Mucosa of descending colon (tissue), 3 donors: ENCODE measurements around the gene P4HA1. TPM values are rescaled to one million over a fixed set of nuclear protein-coding genes. Genes with fewer than 3 reads are reported as not detected.

ENCODE experiments used
- ATAC-seq: fragments of 200-7000 bp; cut with Tn5 transposase; one replicate; pipeline ENCODE4 v1.9.1; 2020; ENCODE audit warnings: mild to moderate bottlenecking, moderate library complexity
- DNase-seq, 3 donors: peaks; one replicate each; pipeline ENCODE4 v3.0.0-alpha.2; 2020
- H3K36me3 ChIP-seq: fragments of 200-600 bp; one replicate; pipeline ENCODE4 v1.8.0; 2021; ENCODE audit warnings: low read depth, mild to moderate bottlenecking
- H3K4me1 ChIP-seq: fragments of 200-600 bp; one replicate; pipeline ENCODE4 v1.8.0; 2021; ENCODE audit warnings: low read depth, mild to moderate bottlenecking
- H3K4me3 ChIP-seq: fragments of 200-600 bp; one replicate; pipeline ENCODE4 v1.8.0; 2021; ENCODE audit warnings: mild to moderate bottlenecking
- H3K9me3 ChIP-seq: fragments of 200-600 bp; one replicate; pipeline ENCODE4 v1.8.0; 2021; ENCODE audit warnings: mild to moderate bottlenecking
- CTCF ChIP-seq: fragments of 200-600 bp; IDR thresholded peaks from one replicate; pipeline ENCODE4 v1.8.0; 2022; ENCODE audit warnings: antibody characterized with exemption, mild to moderate bottlenecking
- intact Hi-C, 2 donors: fragments of 100-400 bp; cut with DNase I in 1 of 2; cut with micrococcal nuclease in 1 of 2; formaldehyde crosslinking; loops; one replicate each; pipeline versions ENCODE4 v1.11.0 to v1.11.1; 2022; cut with DNase I, micrococcal nuclease
- total RNA-seq, 3 donors: library from RNA; stranded (reverse); fragmentation: NEBNext Ultra II Directional in 2 of 3; extraction: Animal tissue kit (Norgen Biotek cat#: 25700) in 2 of 3; gene quantifications; one replicate each; pipeline versions ENCODE4 v1.2.1 to v1.2.4, GENCODE V29; 2021 to 2023
- donor health status: DM: no; HTN: no; CAD: no; lungs with moderate emphysema.
- donor health status: DM: no; HTN: no; CAD: no.
- donor health status: DM: no; HTN: yes; CAD: no.

The P4HA1 gene
- total RNA-seq, 3 donors from 2014 or later: 21.0 to 26.1 (median 26.0) TPM

DNA sequence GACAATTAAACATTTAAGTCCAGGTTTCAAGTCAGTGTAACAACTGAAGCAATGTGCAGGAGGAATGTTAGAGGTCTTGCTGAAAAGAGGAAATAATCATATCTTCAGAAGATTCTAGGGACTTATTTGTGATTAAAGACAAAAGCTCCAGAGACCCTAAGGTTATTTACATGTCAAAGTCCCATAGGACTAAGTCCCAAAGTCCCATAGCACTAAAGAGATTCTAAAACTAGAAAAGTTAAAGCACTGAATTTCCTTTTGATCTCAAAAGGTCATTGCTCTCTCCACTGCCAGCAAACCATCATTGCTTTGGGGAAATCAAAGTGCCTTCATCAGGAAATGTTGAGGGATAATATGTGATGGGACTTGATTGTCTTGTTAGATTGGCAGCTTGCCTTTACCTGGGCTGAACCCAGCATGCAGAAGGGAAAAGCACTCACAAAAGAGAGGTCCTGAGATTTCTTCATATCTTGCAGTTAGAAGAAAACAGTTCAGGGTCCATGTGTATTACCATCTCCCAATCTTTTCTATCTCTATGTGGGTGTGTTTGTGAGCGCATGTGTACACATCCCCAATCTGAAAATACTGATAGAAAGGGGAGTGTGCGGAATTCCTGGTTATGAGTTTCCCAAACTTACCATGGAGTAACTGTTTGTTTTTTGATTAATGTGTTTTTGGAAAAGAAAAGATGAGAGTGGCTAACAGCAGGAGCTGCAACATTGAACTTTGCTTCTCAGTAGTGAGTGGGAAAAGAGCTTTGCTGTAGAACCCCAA lies 35.4 kb upstream of the P4HA1 start:
- TF ChIP-seq CTCF: no peak
- H3K36me3 ChIP-seq: no peaks in the 10 kb centered on the region
- intact Hi-C loops: no loop called here

DNA sequence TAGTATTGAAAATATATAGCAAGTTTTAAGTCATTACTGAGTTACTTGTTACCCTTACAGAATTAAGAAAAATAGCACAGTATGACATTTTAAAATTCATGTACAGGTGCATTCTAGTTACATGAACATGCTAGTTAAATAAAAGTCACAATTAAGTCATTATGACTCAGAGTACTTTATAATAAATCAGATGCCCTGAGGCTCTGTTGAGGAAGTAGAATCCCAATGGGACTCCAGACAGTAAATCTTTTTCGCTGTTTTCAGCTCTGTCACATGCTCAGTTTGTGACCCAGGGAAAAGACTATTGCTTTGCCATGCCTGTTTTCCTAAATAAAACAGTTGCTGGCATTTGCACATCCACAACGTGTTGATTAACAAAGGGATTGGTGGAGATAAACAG lies 34.6 kb upstream of the P4HA1 start:
- TF ChIP-seq CTCF: no peak
- Histone ChIP-seq H3K4me1 (no peaks in the 10 kb centered on the region), H3K36me3 (no peaks in the 10 kb centered on the region), H3K9me3 (no peaks in the 10 kb centered on the region), H3K4me3 (no peak overlapping the region)
- ATAC-seq: no peak
- DNase-seq: no peak
- intact Hi-C loops: no loop called here

More for the DNA sequence above, 35.4 kb upstream of the P4HA1 start:
- ATAC-seq: no peak
- DNase-seq: no peak
- H3K9me3 ChIP-seq: no peaks in the 10 kb centered on the region
- H3K4me3 ChIP-seq: no peak overlapping the region
- no peaks in the 10 kb centered on the region for H3K4me1 ChIP-seq

DNA sequence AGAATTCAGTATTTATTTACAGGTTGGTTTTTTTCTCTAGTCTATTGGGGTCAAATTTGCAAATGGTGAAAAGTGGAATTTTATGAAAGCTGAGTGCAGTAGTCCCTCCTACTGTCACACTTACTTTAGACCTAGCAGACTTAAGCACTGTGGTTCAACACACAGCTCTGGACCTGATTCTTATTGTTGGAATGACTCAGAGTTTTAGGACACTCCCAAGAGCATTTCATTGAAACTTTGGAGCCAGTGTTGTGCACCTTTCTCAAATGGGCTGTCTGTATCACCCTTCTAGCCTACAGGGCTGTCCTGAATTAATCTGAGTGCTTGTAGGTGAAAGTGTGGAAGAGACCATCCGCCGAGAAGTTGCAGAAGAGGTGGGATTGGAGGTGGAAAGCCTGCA lies 29.7 kb upstream of the P4HA1 start:
- DNase-seq: no peak
- Histone ChIP-seq H3K9me3 (no peaks in the 10 kb centered on the region), H3K4me3 (no peak overlapping the region), H3K36me3 (no peaks in the 10 kb centered on the region), H3K4me1 (no peaks in the 10 kb centered on the region)
- no peak for TF ChIP-seq CTCF
- intact Hi-C loops: no loop called here
- no peak for ATAC-seq

- ATAC-seq: no peak
- TF ChIP-seq CTCF: no peak
- H3K4me1 ChIP-seq: no peaks in the 10 kb centered on the region
- no peaks in the 10 kb centered on the region for H3K36me3 ChIP-seq
- H3K4me3 ChIP-seq: no peak overlapping the region
- H3K9me3 ChIP-seq: no peaks in the 10 kb centered on the region
- no peak for DNase-seq
- intact Hi-C loops: no loop called here
These were observed 23.3 kb upstream of the P4HA1 start for GRCh38 chr10:73119952-73120351.

DNA sequence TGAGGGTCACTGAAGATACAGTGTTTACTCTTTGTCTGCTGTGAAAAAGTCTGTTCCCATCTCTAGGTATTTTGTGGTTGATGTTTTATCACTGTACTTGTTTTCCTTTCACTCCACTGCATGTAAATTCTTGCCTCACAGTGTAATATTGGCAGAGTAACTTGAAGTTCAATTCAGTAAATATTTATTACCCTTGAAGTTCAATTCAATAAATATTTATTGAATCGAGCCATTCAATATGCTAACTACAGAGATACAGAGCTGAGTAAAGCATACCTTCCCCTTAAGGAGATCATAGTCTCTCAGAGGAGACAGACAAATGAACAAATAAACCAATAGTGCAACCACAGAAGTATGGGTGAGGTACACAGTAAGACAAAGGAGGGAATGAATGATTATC lies 22.8 kb upstream of the P4HA1 start:
- DNase-seq: no peak
- no peak for TF ChIP-seq CTCF
- intact Hi-C loops: no loop called here
- Histone ChIP-seq H3K9me3 (no peaks in the 10 kb centered on the region), H3K4me1 (no peaks in the 10 kb centered on the region), H3K36me3 (no peaks in the 10 kb centered on the region), H3K4me3 (no peak overlapping the region)
- no peak for ATAC-seq
